Breast epithelium (tissue), 4 donors: Measurements from ENCODE around the gene IGSF22. TPM values are rescaled to one million over a fixed set of nuclear protein-coding genes. Genes with fewer than 3 reads are reported as not detected.

Experiments
- DNase-seq, 2 donors: peaks; one replicate each; pipeline ENCODE4 v3.0.0-alpha.2; 2019; ENCODE audit warnings: low spot score in 2 of 2
- H3K27ac ChIP-seq, 2 donors: fragments of 200-600 bp; sonication (generic) in 1 of 2; one replicate each; pipeline ENCODE4 v1.5.1; 2016 to 2019; ENCODE audit warnings: mild to moderate bottlenecking in 1 of 2
- H3K27me3 ChIP-seq, 2 donors: fragments of 200-600 bp; sonication (generic) in 1 of 2; one replicate each; pipeline versions ENCODE4 v1.5.1 to v1.6.0; 2017 to 2019; ENCODE audit warnings: control low read depth in 1 of 2, mild to moderate bottlenecking in 1 of 2
- H3K36me3 ChIP-seq: fragments of 200-600 bp; one replicate; pipeline ENCODE4 v1.5.1; 2019
- H3K4me1 ChIP-seq, 2 donors: fragments of 200-600 bp; sonication (generic); one replicate each; pipeline ENCODE4 v1.5.1; 2016 to 2019; ENCODE audit warnings: control low read depth in 1 of 2
- H3K4me3 ChIP-seq, 3 donors: fragments of 200-600 bp; sonication (generic); 1 replicate in 2 of 3; 2 replicates in 1 of 3; pipeline ENCODE4 v1.5.1; 2016 to 2019; ENCODE audit warnings: mild to moderate bottlenecking in 3 of 3, moderate library complexity in 2 of 3
- H3K9me3 ChIP-seq, 2 donors: fragments of 200-600 bp; sonication (generic) in 1 of 2; one replicate each; pipeline ENCODE4 v1.5.1; 2016 to 2019; ENCODE audit warnings: control low read depth in 1 of 2
- POLR2A ChIP-seq: fragments of 450-650 bp; IDR thresholded peaks from one replicate; pipeline ENCODE4 v1.6.1; 2016; ENCODE audit warnings: antibody characterized with exemption, mild to moderate bottlenecking, moderate library complexity
- POLR2AphosphoS5 ChIP-seq, 3 donors: sonication (generic); formaldehyde crosslinking; IDR thresholded peaks; one replicate each; pipeline ENCODE4 v1.6.1; 2017; ENCODE audit warnings: antibody characterized with exemption in 3 of 3
- intact Hi-C: fragments of 100-400 bp; cut with DNase I; formaldehyde crosslinking; loops from one replicate; pipeline ENCODE4 v1.15.1; 2023; ENCODE audit warnings: low total_unique reads
- total RNA-seq, 3 donors: library from RNA; depleted of rRNA; stranded (reverse); fragments of >200 nt; gene quantifications; one replicate each; pipeline ENCODE4 v1.1.0, GENCODE V29; 2016
- TF ChIP-seq, protein P1 (sequence below), 3 donors: fragments of 450-650 bp; IDR thresholded peaks; one replicate each; pipeline ENCODE4 v1.5.1; 2016 to 2017; ENCODE audit warnings: antibody characterized with exemption in 3 of 3, mild to moderate bottlenecking in 3 of 3, moderate library complexity in 3 of 3

IGSF22 gene
- under 1 TPM in 2 of 3 donors, not detected in 1; 0.44 to 0.66 TPM for total RNA-seq

DNA sequence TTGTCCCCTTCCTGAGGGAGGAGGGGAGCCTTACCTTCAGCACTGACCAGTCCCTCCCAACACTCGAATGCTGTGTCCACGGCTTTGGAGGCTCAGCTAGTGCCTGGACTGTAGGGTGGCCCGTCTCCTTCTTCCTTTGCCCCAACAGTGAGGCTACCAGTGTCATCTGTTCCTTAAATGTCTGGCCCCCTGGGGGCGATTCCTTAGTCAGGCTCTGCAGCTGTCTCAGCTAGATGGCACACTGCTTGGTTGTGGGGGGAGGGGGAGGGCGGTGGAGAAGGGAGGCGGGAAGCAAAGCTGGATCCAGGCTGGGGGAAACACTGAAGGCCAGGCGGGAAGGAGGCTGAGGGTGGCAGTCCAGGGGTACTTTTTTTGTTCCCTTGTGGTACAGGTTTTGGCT, at the start of gene IGSF22:
Gene IGSF22 (minus strand): TSS at position 149 of the 400 bp plus-strand sequence. CDS start 1,952 bp downstream, outside the sequence.
- TF ChIP-seq POLR2AphosphoS5 (IDR thresholded peaks at IDR 0.05): no peak
- TF ChIP-seq, protein P1, sequence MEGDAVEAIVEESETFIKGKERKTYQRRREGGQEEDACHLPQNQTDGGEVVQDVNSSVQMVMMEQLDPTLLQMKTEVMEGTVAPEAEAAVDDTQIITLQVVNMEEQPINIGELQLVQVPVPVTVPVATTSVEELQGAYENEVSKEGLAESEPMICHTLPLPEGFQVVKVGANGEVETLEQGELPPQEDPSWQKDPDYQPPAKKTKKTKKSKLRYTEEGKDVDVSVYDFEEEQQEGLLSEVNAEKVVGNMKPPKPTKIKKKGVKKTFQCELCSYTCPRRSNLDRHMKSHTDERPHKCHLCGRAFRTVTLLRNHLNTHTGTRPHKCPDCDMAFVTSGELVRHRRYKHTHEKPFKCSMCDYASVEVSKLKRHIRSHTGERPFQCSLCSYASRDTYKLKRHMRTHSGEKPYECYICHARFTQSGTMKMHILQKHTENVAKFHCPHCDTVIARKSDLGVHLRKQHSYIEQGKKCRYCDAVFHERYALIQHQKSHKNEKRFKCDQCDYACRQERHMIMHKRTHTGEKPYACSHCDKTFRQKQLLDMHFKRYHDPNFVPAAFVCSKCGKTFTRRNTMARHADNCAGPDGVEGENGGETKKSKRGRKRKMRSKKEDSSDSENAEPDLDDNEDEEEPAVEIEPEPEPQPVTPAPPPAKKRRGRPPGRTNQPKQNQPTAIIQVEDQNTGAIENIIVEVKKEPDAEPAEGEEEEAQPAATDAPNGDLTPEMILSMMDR (IDR thresholded peaks at IDR 0.05): no peak
- no peak for TF ChIP-seq POLR2A
- intact Hi-C loops: no loop called here
- Histone ChIP-seq H3K27me3 (no peaks in the 10 kb centered on the region), H3K27ac (no peak within 1 kb of the TSS), H3K4me1 (no peaks in the 10 kb centered on the region), H3K4me3 (no peak within 1 kb of the TSS), H3K9me3 (no peaks in the 10 kb centered on the region), H3K36me3 (no peaks in the 10 kb centered on the region)
- DNase-seq: no peak

DNA sequence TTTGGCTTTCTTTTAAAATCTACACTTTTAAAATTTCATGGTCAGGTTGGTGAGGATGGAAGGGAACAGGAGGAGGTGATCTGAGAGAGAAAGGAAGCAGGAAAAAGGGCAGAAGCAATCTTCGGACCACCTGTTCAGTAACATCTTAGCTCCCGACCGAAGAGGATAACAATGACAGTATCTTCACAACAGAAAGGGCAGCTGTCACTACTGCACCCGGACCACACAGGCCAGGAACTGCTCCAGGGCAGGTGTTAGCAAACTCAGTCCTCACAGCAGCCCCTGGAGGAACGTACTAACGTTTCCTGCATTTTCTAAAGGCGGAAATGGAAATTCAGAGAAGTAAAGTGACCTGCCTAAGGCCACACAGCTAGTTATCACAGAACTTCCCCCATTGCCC, 48.8 kb upstream of the IGSF22 start:
- Histone ChIP-seq H3K4me1 (no peaks in the 10 kb centered on the region), H3K27me3 (no peaks in the 10 kb centered on the region), H3K27ac (no peak overlapping the region), H3K36me3 (no peaks in the 10 kb centered on the region), H3K4me3 (no peak overlapping the region), H3K9me3 (no peaks in the 10 kb centered on the region)
- intact Hi-C loops: no loop called here
- TF ChIP-seq POLR2AphosphoS5 (IDR thresholded peaks at IDR 0.05): no peak
- TF ChIP-seq, protein P1 (IDR thresholded peaks at IDR 0.05): no peak
- TF ChIP-seq POLR2A: no peak
- DNase-seq: no peak

DNA sequence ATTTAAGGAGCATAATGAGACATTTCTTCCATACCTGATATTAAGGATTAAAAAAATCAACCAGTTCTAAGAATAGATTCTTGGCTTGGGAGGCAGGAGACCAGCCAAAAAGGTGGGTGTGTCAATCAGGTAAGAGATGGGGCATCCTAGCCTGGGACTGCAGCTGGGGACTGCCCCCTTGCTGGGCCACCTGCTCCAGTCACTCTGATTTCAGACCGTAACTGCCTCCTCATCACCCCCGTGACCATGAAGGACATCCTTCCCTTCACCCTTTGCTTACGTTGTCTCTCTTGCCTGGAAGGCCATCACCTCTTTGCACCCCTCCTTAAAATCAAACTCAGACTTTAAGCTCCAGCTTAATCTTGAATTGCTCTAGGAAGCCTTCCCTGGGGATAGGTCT, 47.7 kb upstream of the IGSF22 start:
- no peaks in the 10 kb centered on the region for H3K4me1 ChIP-seq
- H3K27ac ChIP-seq: no peak overlapping the region
- no peak for TF ChIP-seq POLR2AphosphoS5 (IDR thresholded peaks at IDR 0.05)
- TF ChIP-seq, protein P1 (IDR thresholded peaks at IDR 0.05): no peak
- no peak for TF ChIP-seq POLR2A
- H3K9me3 ChIP-seq: no peaks in the 10 kb centered on the region
- intact Hi-C loops: no loop called here
- no peak for DNase-seq
- H3K27me3 ChIP-seq: no peaks in the 10 kb centered on the region
- H3K4me3 ChIP-seq: no peak overlapping the region
- no peaks in the 10 kb centered on the region for H3K36me3 ChIP-seq

DNA sequence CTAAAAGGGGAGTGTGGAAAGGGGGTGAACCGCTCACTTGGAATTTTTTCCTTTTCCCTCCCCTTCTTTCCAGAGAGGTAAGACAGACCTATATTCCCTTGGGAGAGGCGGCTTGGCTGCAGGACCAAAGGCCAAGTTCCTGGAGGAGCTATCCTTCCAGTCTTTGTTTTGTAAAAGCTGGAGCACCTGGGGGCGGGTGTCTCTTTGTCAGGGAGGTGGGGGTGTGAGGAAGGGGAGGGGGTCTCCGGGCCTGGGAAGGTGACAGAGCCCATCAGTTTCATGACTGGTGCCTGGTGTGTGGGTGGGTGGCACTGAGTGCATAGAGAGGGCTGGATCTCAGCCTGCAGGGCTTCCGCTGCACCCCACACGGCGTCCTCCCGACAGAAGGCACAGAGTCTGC, 47.1 kb upstream of the IGSF22 start:
- no peak for TF ChIP-seq POLR2AphosphoS5 (IDR thresholded peaks at IDR 0.05)
- TF ChIP-seq, protein P1 (IDR thresholded peaks at IDR 0.05): no peak
- TF ChIP-seq POLR2A: no peak
- no peaks in the 10 kb centered on the region for H3K9me3 ChIP-seq
- no peak for DNase-seq

DNA sequence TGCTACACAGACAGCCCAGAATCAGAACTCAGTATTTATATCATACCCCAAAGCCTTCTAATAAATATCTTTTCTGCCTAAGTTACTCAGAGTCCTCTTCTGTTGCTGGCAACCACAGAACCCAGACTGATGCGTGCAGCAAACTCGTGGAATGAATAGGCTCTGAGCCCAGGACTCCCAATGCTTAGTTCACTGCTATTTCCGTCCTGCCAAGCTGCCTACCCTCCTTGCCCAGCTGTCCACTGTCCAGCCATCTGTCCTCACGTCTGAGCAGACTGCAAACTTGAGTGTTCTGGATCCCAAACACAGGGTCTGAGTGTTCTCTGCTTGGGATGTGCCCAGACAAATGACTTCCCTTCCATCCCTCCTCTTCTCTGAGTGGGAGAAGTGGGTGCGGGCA, 46.2 kb upstream of the IGSF22 start:
- Histone ChIP-seq H3K27me3 (no peaks in the 10 kb centered on the region), H3K36me3 (no peaks in the 10 kb centered on the region), H3K9me3 (no peaks in the 10 kb centered on the region), H3K4me3 (no peak overlapping the region), H3K27ac (no peak overlapping the region), H3K4me1 (no peaks in the 10 kb centered on the region)
- TF ChIP-seq, protein P1 (IDR thresholded peaks at IDR 0.05): no peak
- TF ChIP-seq POLR2AphosphoS5 (IDR thresholded peaks at IDR 0.05) (no peak), POLR2A (no peak)
- no peak for DNase-seq
- intact Hi-C loops: no loop called here

More for the DNA sequence above, 47.1 kb upstream of the IGSF22 start:
- H3K36me3 ChIP-seq: no peaks in the 10 kb centered on the region
- no peak overlapping the region for H3K27ac ChIP-seq
- H3K27me3 ChIP-seq: no peaks in the 10 kb centered on the region
- H3K4me1 ChIP-seq: no peaks in the 10 kb centered on the region
- intact Hi-C loops: no loop called here
- no peak overlapping the region for H3K4me3 ChIP-seq
